H9 (cell line): Measurements from ENCODE around the gene CADPS. TPM values are rescaled to one million over a fixed set of nuclear protein-coding genes. Genes with fewer than 3 reads are reported as not detected.

Source experiments
- DNase-seq: peaks from one replicate; pipeline ENCODE4 v3.0.0-alpha.2; 2017
- H2AFZ ChIP-seq: one replicate; pipeline ENCODE4 v1.6.1; 2013; ENCODE audit warnings: mild to moderate bottlenecking, low read length, control low read depth, moderate library complexity
- H2AK5ac ChIP-seq: 2 replicates; pipeline ENCODE4 v1.6.1; 2013; ENCODE audit warnings: low read length, control low read depth, mixed read lengths; ENCODE audit not compliant: insufficient read length
- H2BK120ac ChIP-seq: one replicate; pipeline ENCODE4 v1.6.1; 2013; ENCODE audit warnings: low read depth, mild to moderate bottlenecking, low read length, control low read depth, inconsistent platforms; ENCODE audit not compliant: poor library complexity, severe bottlenecking
- H2BK12ac ChIP-seq: 2 replicates; pipeline ENCODE4 v1.6.1; 2013; ENCODE audit warnings: low read length, control low read depth, mixed read lengths, low read depth; ENCODE audit not compliant: insufficient read length
- H2BK15ac ChIP-seq: 2 replicates; pipeline ENCODE4 v1.6.1; 2013; ENCODE audit warnings: low read depth, low read length, control low read depth
- H2BK20ac ChIP-seq: one replicate; pipeline ENCODE4 v1.6.1; 2013; ENCODE audit warnings: low read depth, mild to moderate bottlenecking, low read length, control low read depth, inconsistent platforms; ENCODE audit not compliant: poor library complexity, severe bottlenecking
- H2BK5ac ChIP-seq: 2 replicates; pipeline ENCODE4 v1.6.1; 2013; ENCODE audit warnings: low read length, control low read depth, mixed read lengths; ENCODE audit not compliant: insufficient read length
- H3K14ac ChIP-seq: 2 replicates; pipeline ENCODE4 v1.6.1; 2013; ENCODE audit warnings: low read length, control low read depth; ENCODE audit not compliant: insufficient read depth
- H3K18ac ChIP-seq: 2 replicates; pipeline ENCODE4 v1.6.1; 2013; ENCODE audit warnings: low read depth, mild to moderate bottlenecking, mixed read lengths, low read length, control low read depth; ENCODE audit not compliant: insufficient read length
- H3K23ac ChIP-seq: 2 replicates; pipeline ENCODE4 v1.6.1; 2013; ENCODE audit warnings: low read length, control low read depth, mixed read lengths, low read depth; ENCODE audit not compliant: insufficient read length
- H3K23me2 ChIP-seq: 2 replicates; pipeline ENCODE4 v1.6.1; 2013; ENCODE audit warnings: low read depth, mild to moderate bottlenecking, mixed read lengths, low read length, control low read depth; ENCODE audit not compliant: insufficient read length, poor library complexity, severe bottlenecking
- H3K27ac ChIP-seq: 2 replicates; pipeline ENCODE4 v1.5.1; 2013; ENCODE audit warnings: low read length, control low read depth, mixed read lengths, low read depth; ENCODE audit not compliant: insufficient read length
- H3K27me3 ChIP-seq: 2 replicates; pipeline ENCODE4 v1.6.1; 2013; ENCODE audit warnings: low read length, control low read depth, inconsistent platforms; ENCODE audit not compliant: insufficient read depth
- H3K4ac ChIP-seq: 2 replicates; pipeline ENCODE4 v1.6.1; 2013; ENCODE audit warnings: low read depth, mild to moderate bottlenecking, control low read depth, inconsistent platforms, low read length, moderate library complexity
- H3K4me1 ChIP-seq: 2 replicates; pipeline ENCODE4 v1.6.1; 2013; ENCODE audit warnings: low read length, control low read depth, inconsistent platforms; ENCODE audit not compliant: insufficient read depth
- H3K4me2 ChIP-seq: 2 replicates; pipeline ENCODE4 v1.6.1; 2013; ENCODE audit warnings: low read length, control low read depth, mixed read lengths; ENCODE audit not compliant: insufficient read length, insufficient read depth
- H3K56ac ChIP-seq: 2 replicates; pipeline ENCODE4 v1.6.1; 2013; ENCODE audit warnings: low read depth, mild to moderate bottlenecking, mixed read lengths, low read length, control low read depth; ENCODE audit not compliant: insufficient read length
- H3K79me1 ChIP-seq: 2 replicates; pipeline ENCODE4 v1.6.1; 2013; ENCODE audit warnings: low read depth, mild to moderate bottlenecking, moderate library complexity, low read length, control low read depth, inconsistent platforms; ENCODE audit not compliant: insufficient read depth, poor library complexity, severe bottlenecking
- H3K79me2 ChIP-seq: 2 replicates; pipeline ENCODE4 v1.6.1; 2013; ENCODE audit warnings: low read length, control low read depth, inconsistent platforms; ENCODE audit not compliant: insufficient read depth
- H3K9ac ChIP-seq: 2 replicates; pipeline ENCODE4 v1.6.1; 2013; ENCODE audit warnings: low read length, control low read depth, mixed read lengths; ENCODE audit not compliant: insufficient read length; ENCODE audit errors: extremely low read depth
- H3K9me3 ChIP-seq: one replicate; pipeline ENCODE4 v1.6.1; 2013; ENCODE audit warnings: low read depth, low read length, inconsistent platforms; ENCODE audit not compliant: control insufficient read depth
- H3T11ph ChIP-seq: one replicate; pipeline ENCODE4 v1.6.1; 2013; ENCODE audit warnings: mild to moderate bottlenecking, low read length, control low read depth, inconsistent platforms
- H4K20me1 ChIP-seq: one replicate; pipeline ENCODE4 v1.6.1; 2013; ENCODE audit not compliant: control insufficient read depth, insufficient read length, insufficient read depth
- H4K5ac ChIP-seq: 2 replicates; pipeline ENCODE4 v1.6.1; 2013; ENCODE audit warnings: low read depth, mild to moderate bottlenecking, mixed read lengths, low read length, control low read depth; ENCODE audit not compliant: insufficient read length
- H4K8ac ChIP-seq: replicated peaks from 2 replicates; pipeline ENCODE4 v1.6.1; 2013; ENCODE audit warnings: low read length, control low read depth, mixed read lengths, low read depth; ENCODE audit not compliant: insufficient read length
- H4K91ac ChIP-seq: 2 replicates; pipeline ENCODE4 v1.6.1; 2013; ENCODE audit warnings: low read depth, mild to moderate bottlenecking, moderate library complexity, mixed read lengths, low read length, control low read depth; ENCODE audit not compliant: insufficient read length
- H3K27ac Mint-ChIP-seq, 3 experiments: 2 replicates in 2 of 3; 3 replicates in 1 of 3; pipeline ENCODE4 v1.8.0; 2020 to 2021; ENCODE audit warnings: mixed read lengths in 3 of 3, mild to moderate bottlenecking in 1 of 3, moderate library complexity in 1 of 3
- H3K27me3 Mint-ChIP-seq: 2 replicates; pipeline ENCODE4 v1.8.0; 2021; ENCODE audit warnings: low read depth, mild to moderate bottlenecking, moderate library complexity, mixed read lengths
- H3K36me3 Mint-ChIP-seq, 3 experiments: 2 replicates in 2 of 3; 3 replicates in 1 of 3; pipeline ENCODE4 v1.8.0; 2020 to 2021; ENCODE audit warnings: low read depth in 3 of 3, mixed read lengths in 3 of 3; ENCODE audit not compliant: insufficient read depth in 1 of 3
- H3K4me1 Mint-ChIP-seq, 2 experiments: 2 replicates each; pipeline ENCODE4 v1.8.0; 2020; ENCODE audit warnings: mixed read lengths in 2 of 2
- H3K4me3 Mint-ChIP-seq, 2 experiments: 2 replicates in 1 of 2; 3 replicates in 1 of 2; pipeline ENCODE4 v1.8.0; 2020 to 2021; ENCODE audit warnings: mild to moderate bottlenecking in 2 of 2, mixed read lengths in 2 of 2, moderate library complexity in 1 of 2
- H3K9me3 Mint-ChIP-seq, 2 experiments: 2 replicates in 1 of 2; 3 replicates in 1 of 2; pipeline ENCODE4 v1.8.0; 2020; ENCODE audit warnings: mild to moderate bottlenecking in 2 of 2, mixed read lengths in 2 of 2, moderate library complexity in 1 of 2
- WGBS: extraction: QIAGEN DNeasy Blood & Tissue Kit; methylation state at CpG from one replicate; pipeline ENCODE4 v1.1.7; 2013; ENCODE audit warnings: missing lambda C conversion rate, low lambda C conversion rate, mixed read lengths; ENCODE audit not compliant: insufficient read length; ENCODE audit errors: extremely low coverage; 5-methylcytosine and 5-hydroxymethylcytosine counted together
- total RNA-seq: library from RNA; stranded (reverse); gene quantifications from 2 replicates; pipeline ENCODE4 v1.2.1, GENCODE V29; 2021
- TF ChIP-seq, protein P1 (sequence below): fragments of 200-600 bp; sonication (generic); conservative IDR thresholded peaks from 3 replicates; pipeline ENCODE4 v1.8.0; 2021; ENCODE audit warnings: antibody characterized with exemption, mild to moderate bottlenecking

Gene CADPS
- total RNA-seq, 1 experiment from 2014 or later: 6.6 TPM

DNA sequence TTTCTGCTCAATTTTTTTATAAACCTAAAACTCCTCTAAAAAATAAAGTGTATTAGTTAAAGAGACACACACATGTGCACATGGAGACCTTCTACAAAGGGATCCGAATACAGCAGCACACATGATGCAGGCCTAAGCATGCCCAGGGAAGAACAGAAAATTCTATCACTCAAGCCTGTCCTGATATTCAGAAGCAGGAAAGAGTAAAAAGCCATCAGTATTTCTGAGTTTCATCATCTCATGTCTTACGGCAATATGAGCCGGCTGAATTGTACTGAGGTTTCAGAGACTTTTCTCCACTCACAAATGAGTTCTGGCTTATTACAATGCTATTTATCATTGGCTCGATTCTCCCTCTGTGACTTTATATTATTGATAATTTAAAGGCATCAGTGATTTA lies 97.5 kb downstream of the CADPS start:
- Histone ChIP-seq H3K4ac (no peak overlapping the region), H2AK5ac (no peak overlapping the region), H4K8ac (no peak overlapping the region), H3K9ac (no peak overlapping the region), H4K5ac (no peak overlapping the region), H3K14ac (no peak overlapping the region), H3K4me1 (no peaks in the 10 kb centered on the region), H3K79me2 (no peaks in the 10 kb centered on the region), H2AFZ (no peak overlapping the region), H2BK15ac (no peak overlapping the region), H3K18ac (no peak overlapping the region), H3K56ac (no peak overlapping the region), H2BK20ac (no peak overlapping the region), H3K23ac (no peak overlapping the region), H3T11ph (no peak overlapping the region), H2BK5ac (no peak overlapping the region), H2BK120ac (no peak overlapping the region), H3K23me2 (no peaks in the 10 kb centered on the region), H3K27me3 (no peaks in the 10 kb centered on the region), H3K9me3 (no peaks in the 10 kb centered on the region), H4K20me1 (no peaks in the 10 kb centered on the region), H3K79me1 (no peaks in the 10 kb centered on the region), H3K4me2 (no peak overlapping the region), H4K91ac (no peak overlapping the region), H3K27ac (no peak overlapping the region), H2BK12ac (no peak overlapping the region)
- TF ChIP-seq, protein P1, sequence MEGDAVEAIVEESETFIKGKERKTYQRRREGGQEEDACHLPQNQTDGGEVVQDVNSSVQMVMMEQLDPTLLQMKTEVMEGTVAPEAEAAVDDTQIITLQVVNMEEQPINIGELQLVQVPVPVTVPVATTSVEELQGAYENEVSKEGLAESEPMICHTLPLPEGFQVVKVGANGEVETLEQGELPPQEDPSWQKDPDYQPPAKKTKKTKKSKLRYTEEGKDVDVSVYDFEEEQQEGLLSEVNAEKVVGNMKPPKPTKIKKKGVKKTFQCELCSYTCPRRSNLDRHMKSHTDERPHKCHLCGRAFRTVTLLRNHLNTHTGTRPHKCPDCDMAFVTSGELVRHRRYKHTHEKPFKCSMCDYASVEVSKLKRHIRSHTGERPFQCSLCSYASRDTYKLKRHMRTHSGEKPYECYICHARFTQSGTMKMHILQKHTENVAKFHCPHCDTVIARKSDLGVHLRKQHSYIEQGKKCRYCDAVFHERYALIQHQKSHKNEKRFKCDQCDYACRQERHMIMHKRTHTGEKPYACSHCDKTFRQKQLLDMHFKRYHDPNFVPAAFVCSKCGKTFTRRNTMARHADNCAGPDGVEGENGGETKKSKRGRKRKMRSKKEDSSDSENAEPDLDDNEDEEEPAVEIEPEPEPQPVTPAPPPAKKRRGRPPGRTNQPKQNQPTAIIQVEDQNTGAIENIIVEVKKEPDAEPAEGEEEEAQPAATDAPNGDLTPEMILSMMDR: no peak
- no peaks in the 10 kb centered on the region for H3K9me3 Mint-ChIP-seq
- no peaks in the 10 kb centered on the region; a peak in 1 of 7 replicates for H3K36me3 Mint-ChIP-seq
- no CpG with 5 or more reads among the region's 4 CpGs for WGBS
- DNase-seq: no peak
- H3K27ac Mint-ChIP-seq: no peak overlapping the region
- H3K4me1 Mint-ChIP-seq: peaks cover 6% of the 10 kb centered on the region in 2 experiments
- no peak overlapping the region for H3K4me3 Mint-ChIP-seq
- H3K27me3 Mint-ChIP-seq: no peaks in the 10 kb centered on the region
